CD4-positive, alpha-beta T cell treated with Interleukin-2 at 100 ng/mL for 4 hours (primary cell): ENCODE results near the gene TSC22D4.
A peak's percentile ranks its signal among the peaks of the same experiment; 100 is the strongest.
"Not testable (repeated sequence)": the region's sequence is repeated elsewhere in the genome, so short reads cannot be mapped to it uniquely, and the experiment has no call there.

Experiments used
- DNase-seq: peaks from one replicate; pipeline ENCODE4 v3.0.0-alpha.2; 2020; ENCODE audit warnings: low spot score

Gene TSC22D4

GRCh38 chr7:100472854-100473499 lies 6.0 kb downstream of the TSC22D4 start:
- no peak for DNase-seq

- DNase-seq = no peak
These were observed 6.7 kb downstream of the TSC22D4 start for GRCh38 chr7:100472121-100472851.

GRCh38 chr7:100471021-100471420 lies 8.0 kb downstream of the TSC22D4 start:
- no peak for DNase-seq

GRCh38 chr7:100469227-100470044 lies 9.6 kb downstream of the TSC22D4 start:
- peak; percentile 81 for DNase-seq

- DNase-seq = no peak
These were observed 11.2 kb downstream of the TSC22D4 start for GRCh38 chr7:100467638-100468373.

- DNase-seq = no peak
These were observed 12.1 kb downstream of the TSC22D4 start for GRCh38 chr7:100466653-100467605.

GRCh38 chr7:100465702-100466311 lies 13.2 kb downstream of the TSC22D4 start:
- DNase-seq = no peak

- DNase-seq = no peak
These were observed 13.7 kb downstream of the TSC22D4 start for GRCh38 chr7:100465299-100465698.

- DNase-seq = no peak
These were observed 14.2 kb downstream of the TSC22D4 start for GRCh38 chr7:100464791-100465190.

- DNase-seq = no peak
These were observed 14.8 kb downstream of the TSC22D4 start, which contains the start of gene SPACDR for GRCh38 chr7:100464210-100464660. SPACDR (minus strand) TSS chr7:100464260; CDS start chr7:100464025, 235 bp downstream.

GRCh38 chr7:100457033-100457432 lies 22.0 kb downstream of the TSC22D4 start:
- no peak for DNase-seq

- DNase-seq = no peak
These were observed 22.5 kb downstream of the TSC22D4 start for GRCh38 chr7:100456562-100456961.

- DNase-seq = no peak
These were observed 23.8 kb downstream of the TSC22D4 start for GRCh38 chr7:100455206-100455605.

GRCh38 chr7:100453854-100454253 lies 25.2 kb downstream of the TSC22D4 start:
- not testable (repeated sequence) for DNase-seq

- DNase-seq = no peak
These were observed 26.5 kb downstream of the TSC22D4 start for GRCh38 chr7:100452513-100452912.

- no peak for DNase-seq
These were observed 29.7 kb downstream of the TSC22D4 start for GRCh38 chr7:100449190-100449795.

- not testable (repeated sequence) for DNase-seq
These were observed 31.7 kb downstream of the TSC22D4 start for GRCh38 chr7:100447363-100447762.

- DNase-seq = no peak
These were observed 33.0 kb downstream of the TSC22D4 start for GRCh38 chr7:100446040-100446439.

- no peak for DNase-seq
These were observed 34.4 kb downstream of the TSC22D4 start for GRCh38 chr7:100444311-100445278.
